ENCODE data around the gene PPIL1. TPM values are rescaled to one million over a fixed set of nuclear protein-coding genes. Genes with fewer than 3 reads are reported as not detected.

The PPIL1 gene
- total and polyA plus RNA-seq, 2 of the 4 experiments (the other 2 are of a cell fraction): 28.4 to 58.4 TPM

- CTCF ChIA-PET: interaction anchor here (0.6 to 2.0 kb wide), 5 partner anchors 11 to 87 kb away, joined by 3 to 5 read pairs (median 5); partner anchors contain the start of gene PPIL1
These were observed 23.0 kb downstream of the PPIL1 start for GRCh38 chr6:36851626-36852025.

More at GRCh38 chr6:36851626-36852025, 23.0 kb downstream of the PPIL1 start:
- peak overlapping the region; percentile 43 for H2AK5ac ChIP-seq (ENCODE audit: low read depth, low read length)
- WGBS, 2 experiments (ENCODE audit: extremely low coverage in 2 of 2, insufficient read length in 1 of 2): no CpG with 5 or more reads among the region's 4 CpGs
- dilution Hi-C loops (cut with HindIII; ENCODE audit: low sequenced_read_pairs, unreplicated experiment) (no loop called here), in situ Hi-C loops (cut with MboI; ENCODE audit: low sequenced_read_pairs) (no loop called here), intact Hi-C loops (cut with micrococcal nuclease) (loop anchor here (2.0 kb wide), 1 partner anchor 85 kb away; no protein-coding TSS in a partner anchor)
- peak overlapping the region; percentile 72; the same call in 1 of the 2 replicates for H2BK20ac ChIP-seq (ENCODE audit: low read depth, low read length)
- H2BK15ac ChIP-seq (ENCODE audit: low read depth, low read length): 0 out of 3 replicates have a peak overlapping the region, but pooled peaks have one; percentile 72
- H2AFZ ChIP-seq (replicated peaks; ENCODE audit: low read length, poor library complexity): no peak overlapping the region
- peaks cover 8 to 34% of the 10 kb centered on the region in 2 experiments for H3K79me1 ChIP-seq (ENCODE audit: low read depth in 1 of 2, low read length in 2 of 2)
- H3K4me2 ChIP-seq (ENCODE audit: low read depth, low read length): no peak overlapping the region
- peaks cover 3% of the 10 kb centered on the region for H3K9me3 ChIP-seq (ENCODE audit: control insufficient read depth, insufficient read depth, low read length)
- H4K5ac ChIP-seq (ENCODE audit: low read depth, low read length): no peak overlapping the region
- H3K23ac ChIP-seq (ENCODE audit: low read depth, low read length): no peak overlapping the region
- H3K4ac ChIP-seq (ENCODE audit: low read depth, low read length): peak overlapping the region; percentile 1
- H3K4me1 ChIP-seq (ENCODE audit: control insufficient read depth, insufficient read depth, low read length): peaks cover 8% of the 10 kb centered on the region
- no peak overlapping the region for H2AK9ac ChIP-seq (replicated peaks; ENCODE audit: low read depth, low read length, poor library complexity)
- no peak overlapping the region for H4K91ac ChIP-seq (ENCODE audit: insufficient read depth, low read depth, low read length)
- peak overlapping the region; percentile 30; the same call in 1 of the 2 replicates for H2BK120ac ChIP-seq (ENCODE audit: low read depth, low read length)
- peaks cover 7% of the 10 kb centered on the region for H3K36me3 ChIP-seq (ENCODE audit: control insufficient read depth, insufficient read depth, low read length)
- no peak overlapping the region for H3K18ac ChIP-seq (ENCODE audit: low read depth, low read length)
- no peak overlapping the region for H3K56ac ChIP-seq (ENCODE audit: extremely low read depth, insufficient read depth, low read length)
- no peak overlapping the region for H3K4me3 ChIP-seq (ENCODE audit: insufficient read depth, low read depth, low read length)
- BruUV-seq (replicated peaks): no TSS peak
- DNase-seq (no peak), ATAC-seq (ENCODE audit: low read depth) (no peak)
- no peak overlapping the region for H3K27ac ChIP-seq (ENCODE audit: insufficient read depth, low read length)
- H3K9ac ChIP-seq (ENCODE audit: low read depth, low read length): no peak overlapping the region
- POLR2A ChIA-PET (ENCODE audit: unreplicated experiment): no interaction called here
- TF ChIP-seq RFX5 (IDR thresholded peaks at IDR 0.05; ENCODE audit: low read depth, low read length) (no peak), RAD21 (IDR thresholded peaks at IDR 0.05; ENCODE audit: low read length) (no peak), CEBPB (IDR thresholded peaks at IDR 0.05; ENCODE audit: low read depth, low read length) (no peak), NFE2L2 (IDR thresholded peaks at IDR 0.05; ENCODE audit: low read depth, low read length) (no peak), CHD1 (IDR thresholded peaks at IDR 0.05; ENCODE audit: low read depth, low read length) (no peak), ELK1 (IDR thresholded peaks at IDR 0.05; ENCODE audit: borderline replicate concordance, low read depth, low read length) (no peak), BHLHE40 (IDR thresholded peaks at IDR 0.05; ENCODE audit: low read depth, low read length) (no peak), MXI1 (IDR thresholded peaks at IDR 0.05; ENCODE audit: borderline replicate concordance, low read depth, low read length) (no peak), SMC3 (IDR thresholded peaks at IDR 0.05; ENCODE audit: low read depth, low read length) (no peak), FOS (IDR thresholded peaks at IDR 0.05; ENCODE audit: low read depth, low read length) (no peak), RCOR1 (IDR thresholded peaks at IDR 0.05; ENCODE audit: insufficient replicate concordance, low read length) (no peak), MAZ (IDR thresholded peaks at IDR 0.05; ENCODE audit: borderline replicate concordance, low read depth, low read length) (no peak), USF2 (IDR thresholded peaks at IDR 0.05; ENCODE audit: low read depth, low read length) (no peak), POLR2A (IDR thresholded peaks at IDR 0.05; ENCODE audit: low read depth, low read length) (no peak)
- peak overlapping the region; percentile 39; the same call in 1 of the 2 replicates for H3K14ac ChIP-seq (replicated peaks; ENCODE audit: low read depth, low read length)
- H4K8ac ChIP-seq (ENCODE audit: low read depth in 2 of 2, low read length in 2 of 2): peak overlapping the region in 1 of 2 experiments; percentile 2; a peak in 1 of 4 replicates
- H4K20me1 ChIP-seq (ENCODE audit: insufficient read depth, low read length): no peaks in the 10 kb centered on the region
- no peaks in the 10 kb centered on the region for H3K27me3 ChIP-seq (ENCODE audit: control insufficient read depth, insufficient read depth, low read length)
- H3K9me1 ChIP-seq (ENCODE audit: insufficient read depth, low read length): peaks cover 21% of the 10 kb centered on the region
- H2BK5ac ChIP-seq (ENCODE audit: low read depth, low read length, poor library complexity, severe bottlenecking): no peak overlapping the region

Measured in IMR-90 (cell line).